Colonic mucosa (tissue), 4 donors: ENCODE results near the gene SF1. TPM values are rescaled to one million over a fixed set of nuclear protein-coding genes. Genes with fewer than 3 reads are reported as not detected.

Source experiments
- DNase-seq: peaks from one replicate; pipeline ENCODE4 v3.0.0-alpha.2; 2020
- H3K27ac ChIP-seq: fragments of 200-600 bp; one replicate; pipeline ENCODE4 v1.8.0; 2021
- H3K27me3 ChIP-seq: fragments of 200-600 bp; one replicate; pipeline ENCODE4 v1.8.0; 2021
- H3K36me3 ChIP-seq: fragments of 200-600 bp; one replicate; pipeline ENCODE4 v1.8.0; 2021
- H3K4me1 ChIP-seq: fragments of 200-600 bp; one replicate; pipeline ENCODE4 v1.8.0; 2021; ENCODE audit warnings: mild to moderate bottlenecking
- H3K4me3 ChIP-seq: fragments of 200-600 bp; one replicate; pipeline ENCODE4 v1.8.0; 2021
- H3K9ac ChIP-seq, 2 donors: one replicate each; pipeline ENCODE4 v1.7.0; 2013; ENCODE audit warnings: control low read depth in 2 of 2, low read depth in 2 of 2, low read length in 2 of 2
- H3K9me3 ChIP-seq: fragments of 200-600 bp; one replicate; pipeline ENCODE4 v1.8.0; 2021
- CTCF ChIP-seq: fragments of 200-600 bp; IDR thresholded peaks from one replicate; pipeline ENCODE4 v1.8.0; 2022; ENCODE audit warnings: antibody characterized with exemption, mild to moderate bottlenecking
- intact Hi-C: fragments of 100-400 bp; cut with DNase I; formaldehyde crosslinking; loops from one replicate; pipeline ENCODE4 v1.14.1; 2022
- total RNA-seq, 2 donors: library from RNA; stranded (reverse); fragmentation: NEBNext Ultra II Directional in 1 of 2; extraction: Animal tissue kit (Norgen Biotek cat#: 25700) in 1 of 2; gene quantifications; one replicate each; pipeline ENCODE4 v1.2.1, GENCODE V29; 2021
- donor health status: healthy.
- donor health status: DM: no; HTN: no; CAD: no.
- donor health status: DM: no; HTN: no; CAD: no.

The SF1 gene
- total RNA-seq, 2 donors from 2014 or later = 164 to 220 TPM

GRCh38 chr11:64753380-64754123 lies 24.8 kb downstream of the SF1 start:
- intact Hi-C loops = no loop called here
- no peak overlapping the region for H3K4me3 ChIP-seq
- DNase-seq = no peak

DNA sequence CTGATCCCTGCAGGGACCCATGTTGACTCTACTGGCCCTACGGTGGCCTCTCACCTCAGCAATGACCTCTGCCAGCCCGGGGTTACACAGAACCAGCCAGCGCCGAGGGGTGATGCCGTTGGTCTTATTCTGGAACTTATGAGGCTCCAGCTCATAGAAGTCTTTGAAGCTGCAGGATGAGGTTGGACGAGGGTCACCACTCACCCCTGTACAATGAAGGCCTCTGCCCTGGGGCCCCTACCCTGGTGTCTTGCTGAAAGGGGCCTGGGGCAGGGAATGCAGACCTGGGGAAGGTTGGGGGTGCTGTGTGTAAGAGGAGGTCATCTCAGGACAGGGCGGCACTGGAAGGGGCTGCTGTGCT lies 25.3 kb downstream of the SF1 start:
- no peak for DNase-seq
- Histone ChIP-seq H3K4me3 (no peak overlapping the region), H3K27me3 (no peaks in the 10 kb centered on the region), H3K4me1 (no peaks in the 10 kb centered on the region), H3K36me3 (no peaks in the 10 kb centered on the region), H3K9ac (no peak overlapping the region), H3K27ac (no peak overlapping the region), H3K9me3 (no peaks in the 10 kb centered on the region)
- intact Hi-C loops = no loop called here
- TF ChIP-seq CTCF = no peak

More at GRCh38 chr11:64753380-64754123, 24.8 kb downstream of the SF1 start:
- H3K9me3 ChIP-seq = no peaks in the 10 kb centered on the region
- H3K27me3 ChIP-seq = no peaks in the 10 kb centered on the region
- H3K36me3 ChIP-seq = no peaks in the 10 kb centered on the region
- no peak for TF ChIP-seq CTCF
- H3K9ac ChIP-seq = no peak overlapping the region
- no peak overlapping the region for H3K27ac ChIP-seq
- no peaks in the 10 kb centered on the region for H3K4me1 ChIP-seq

DNA sequence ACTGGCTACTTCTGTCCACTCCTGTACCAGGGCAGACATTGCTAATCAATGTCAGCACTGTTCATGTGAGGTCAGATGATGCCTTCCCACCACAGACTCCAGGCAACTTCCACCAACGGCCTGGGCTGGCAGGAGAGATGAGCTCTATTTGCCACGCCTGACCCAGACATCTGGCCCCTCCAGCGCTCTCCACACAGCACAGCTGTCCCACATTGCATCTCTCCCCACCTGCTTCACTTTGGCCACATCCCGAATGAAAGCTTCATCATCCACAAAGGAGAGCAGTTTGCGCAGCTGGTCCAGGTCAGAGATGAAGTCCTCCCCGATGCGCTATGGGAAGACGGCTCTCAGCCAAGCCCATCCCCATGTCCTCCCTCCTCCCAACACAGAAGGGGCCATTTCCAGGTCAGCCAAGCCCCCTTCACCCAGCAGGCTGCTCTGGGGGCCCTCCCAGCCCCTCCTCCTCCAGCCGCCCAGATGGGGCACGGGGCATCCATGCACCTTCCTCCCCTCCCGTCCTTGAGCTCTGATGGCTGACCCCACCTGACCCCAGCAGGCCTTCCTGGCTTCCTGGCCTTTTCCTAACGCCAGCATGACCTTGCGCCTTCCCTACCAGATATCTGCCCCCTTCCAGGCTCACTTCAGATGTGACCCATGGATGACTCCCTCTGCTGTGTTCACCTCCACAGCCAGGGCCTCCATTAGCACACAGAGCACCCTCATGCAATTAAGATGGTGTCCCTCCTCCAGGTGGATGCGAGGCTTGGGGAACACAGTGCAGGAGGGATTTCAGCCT lies 26.0 kb downstream of the SF1 start:
- no peaks in the 10 kb centered on the region for H3K36me3 ChIP-seq
- H3K9ac ChIP-seq = no peak overlapping the region
- no peaks in the 10 kb centered on the region for H3K27me3 ChIP-seq
- no peaks in the 10 kb centered on the region for H3K9me3 ChIP-seq
- no peak overlapping the region for H3K27ac ChIP-seq
- H3K4me1 ChIP-seq = no peaks in the 10 kb centered on the region
- no peak for TF ChIP-seq CTCF
- H3K4me3 ChIP-seq = no peak overlapping the region
- DNase-seq = no peak
- intact Hi-C loops = no loop called here

DNA sequence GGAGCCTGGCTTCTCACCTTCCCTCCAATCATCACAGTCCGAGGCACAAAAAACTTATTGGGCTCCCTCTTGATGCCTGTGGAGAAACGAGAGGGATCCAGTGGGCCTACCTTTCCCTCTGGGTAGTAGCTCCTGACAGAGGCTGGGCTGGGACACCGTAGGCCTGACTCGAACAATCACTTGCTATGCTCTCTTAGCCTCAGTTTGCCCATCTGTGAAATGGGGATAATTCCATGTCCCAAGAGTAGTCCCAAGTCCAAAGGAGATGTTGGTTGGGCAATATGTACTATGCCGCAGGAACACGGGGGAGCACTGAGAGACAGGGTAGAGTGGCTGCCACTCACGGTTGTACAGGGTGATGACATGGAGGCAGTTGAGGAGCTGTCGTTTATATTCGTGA lies 26.8 kb downstream of the SF1 start:
- no peaks in the 10 kb centered on the region for H3K36me3 ChIP-seq
- DNase-seq = no peak
- TF ChIP-seq CTCF = no peak

DNA sequence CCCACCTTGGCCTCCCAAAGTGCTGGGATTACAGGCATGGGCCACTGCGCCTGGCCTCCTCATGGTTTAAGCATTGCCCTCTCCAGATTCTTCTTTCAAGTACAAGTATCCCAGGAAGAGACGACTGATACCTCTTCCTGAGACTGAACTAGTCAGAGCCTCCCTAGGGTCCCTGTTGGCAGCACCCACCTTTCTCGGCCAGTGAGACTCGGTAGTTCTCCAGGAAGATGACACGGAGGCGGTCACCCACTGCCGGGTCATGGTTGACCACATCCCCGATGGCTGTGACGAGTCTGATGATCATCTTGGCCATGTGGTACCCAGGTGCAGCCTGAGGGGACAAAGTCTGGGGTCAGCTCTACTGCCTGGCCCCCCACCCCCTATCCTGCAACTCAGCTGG lies 27.2 kb downstream of the SF1 start:
- H3K4me3 ChIP-seq = no peak overlapping the region
- intact Hi-C loops = no loop called here
- no peak overlapping the region for H3K9ac ChIP-seq
- no peaks in the 10 kb centered on the region for H3K36me3 ChIP-seq
- H3K27me3 ChIP-seq = no peaks in the 10 kb centered on the region
- no peak for TF ChIP-seq CTCF
- DNase-seq = no peak
- no peak overlapping the region for H3K27ac ChIP-seq
- no peaks in the 10 kb centered on the region for H3K9me3 ChIP-seq
- H3K4me1 ChIP-seq = no peaks in the 10 kb centered on the region

More for the DNA sequence above, 26.8 kb downstream of the SF1 start:
- Histone ChIP-seq H3K4me1 (no peaks in the 10 kb centered on the region), H3K27me3 (no peaks in the 10 kb centered on the region), H3K27ac (no peak overlapping the region), H3K4me3 (no peak overlapping the region), H3K9ac (no peak overlapping the region), H3K9me3 (no peaks in the 10 kb centered on the region)
- intact Hi-C loops = no loop called here
